RCC 7860 (cell line): ENCODE data around the gene ARPC5L.

Experiments
- DNase-seq: peaks from one replicate; pipeline ENCODE4 v3.0.0-alpha.2; 2015; ENCODE audit warnings: low spot score
- FAIRE-seq: peaks from 2 replicates; lab custom pipeline; 2012; peaks lifted over from hg19 to GRCh38; lab: Jason Lieb, UNC

ARPC5L gene

GRCh38 chr9:124860582-124861341, 1.2 kb upstream of the ARPC5L start:
- no peak for FAIRE-seq
- DNase-seq, result no peak

- FAIRE-seq (no peak), DNase-seq (no peak)
Observed at GRCh38 chr9:124863371-124863871, 1.5 kb downstream of the ARPC5L start.

GRCh38 chr9:124868511-124869465, 6.9 kb downstream of the ARPC5L start:
- FAIRE-seq (no peak), DNase-seq (peak; percentile 80)

GRCh38 chr9:124869466-124869985, 7.6 kb downstream of the ARPC5L start:
- FAIRE-seq (no peak), DNase-seq (no peak)

- FAIRE-seq, result no peak
- DNase-seq, result peak; percentile 24
Observed at GRCh38 chr9:124869986-124870560, 8.1 kb downstream of the ARPC5L start.

GRCh38 chr9:124870723-124871122, 8.8 kb downstream of the ARPC5L start:
- DNase-seq, result no peak
- FAIRE-seq, result no peak

GRCh38 chr9:124871156-124871561, 9.2 kb downstream of the ARPC5L start:
- DNase-seq (no peak), FAIRE-seq (no peak)

GRCh38 chr9:124873664-124874063, 11.7 kb downstream of the ARPC5L start:
- FAIRE-seq (no peak), DNase-seq (no peak)

- no peak for FAIRE-seq
- no peak for DNase-seq
Observed at GRCh38 chr9:124875501-124875900, 13.6 kb downstream of the ARPC5L start.

GRCh38 chr9:124877021-124877782, 15.3 kb downstream of the ARPC5L start:
- no peak for FAIRE-seq
- DNase-seq, result no peak

- FAIRE-seq (no peak), DNase-seq (no peak)
Observed at GRCh38 chr9:124878021-124878420, 16.1 kb downstream of the ARPC5L start.

- DNase-seq (no peak), FAIRE-seq (no peak)
Observed at GRCh38 chr9:124878518-124878917, 16.6 kb downstream of the ARPC5L start.

GRCh38 chr9:124879226-124879625, 17.3 kb downstream of the ARPC5L start:
- DNase-seq (no peak), FAIRE-seq (no peak)

- FAIRE-seq, result no peak
Observed at GRCh38 chr9:124880501-124880900, 18.6 kb downstream of the ARPC5L start.

GRCh38 chr9:124881138-124881743, 19.3 kb downstream of the ARPC5L start:
- no peak for FAIRE-seq
- no peak for DNase-seq

More at GRCh38 chr9:124880501-124880900, 18.6 kb downstream of the ARPC5L start:
- no peak for DNase-seq

- no peak for DNase-seq
- no peak for FAIRE-seq
Observed at GRCh38 chr9:124882231-124882630, 20.3 kb downstream of the ARPC5L start.

- no peak for DNase-seq
- FAIRE-seq, result no peak
Observed at GRCh38 chr9:124884376-124884775, 22.4 kb downstream of the ARPC5L start.

- no peak for DNase-seq
Observed at GRCh38 chr9:124885551-124885950, 23.6 kb downstream of the ARPC5L start.

GRCh38 chr9:124886461-124886860, 24.5 kb downstream of the ARPC5L start:
- FAIRE-seq, result no peak
- DNase-seq, result no peak

More at GRCh38 chr9:124885551-124885950, 23.6 kb downstream of the ARPC5L start:
- FAIRE-seq, result no peak
